ENCODE data around the gene ARAP3.

The ARAP3 gene

DNA sequence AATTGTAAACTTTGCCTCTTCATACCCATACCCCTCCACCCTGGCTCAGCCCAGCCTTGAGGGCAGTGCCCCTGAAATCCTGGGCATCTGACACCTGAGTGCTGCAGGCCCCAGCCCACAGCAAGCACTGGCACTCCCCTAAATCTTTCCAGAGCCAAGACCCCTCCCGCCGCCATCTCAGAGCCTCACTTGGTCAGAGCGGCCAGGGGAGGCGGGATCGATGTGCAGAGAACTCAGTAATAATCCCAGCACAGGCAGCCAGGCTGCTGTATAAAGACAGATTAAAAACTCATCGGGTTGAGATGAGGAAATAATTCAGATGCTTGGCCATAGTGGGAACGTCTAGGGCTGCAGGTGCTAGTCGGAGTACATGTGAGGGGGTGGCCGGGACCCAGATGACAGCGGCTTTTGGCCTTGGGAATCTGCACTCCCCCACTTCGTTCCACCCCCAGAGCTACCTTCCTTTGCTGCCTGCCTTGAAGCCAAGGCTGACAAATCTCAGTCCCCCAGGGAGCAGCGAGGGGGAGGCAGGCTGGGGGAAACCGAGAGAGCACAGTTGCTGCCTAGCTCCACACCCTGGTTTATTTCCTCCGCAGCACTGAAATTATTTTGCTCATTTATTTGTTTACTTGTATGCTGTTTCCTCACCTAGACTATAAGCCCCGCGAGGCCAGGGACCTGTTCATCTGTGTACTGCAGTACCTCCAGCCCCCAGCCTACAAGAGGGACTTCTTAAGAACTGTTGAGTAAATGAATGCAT is 19.5 kb upstream of the ARAP3 start:
- in situ Hi-C loops (cut with HindIII; ENCODE audit: low sequenced_read_pairs), result no loop called here

GRCh38 chr5:141697586-141697985 is 15.6 kb upstream of the ARAP3 start:
- in situ Hi-C loops (cut with HindIII; ENCODE audit: low sequenced_read_pairs), result loop anchor here (10.0 kb wide), 1 partner anchor 277 kb away; no protein-coding TSS in a partner anchor

DNA sequence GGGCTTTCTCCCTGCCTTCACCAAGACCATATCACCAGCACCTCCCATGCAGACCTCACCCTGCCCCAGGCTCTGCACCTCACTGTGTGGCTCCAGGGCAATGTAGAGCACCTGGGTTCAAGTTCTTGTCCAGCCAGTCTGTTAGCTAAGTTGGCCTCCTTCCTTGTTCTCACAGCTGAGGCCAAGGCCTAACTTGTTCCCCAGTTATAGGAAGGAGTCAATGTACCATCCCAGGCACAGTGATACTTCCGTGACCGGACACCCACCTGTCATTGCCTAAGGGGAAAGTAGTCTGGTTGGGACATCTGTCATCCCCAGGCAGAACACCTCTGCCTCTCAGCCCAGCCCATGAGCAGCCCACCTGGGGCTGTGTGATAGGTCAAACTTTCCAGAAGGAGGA is 14.4 kb upstream of the ARAP3 start:
- in situ Hi-C loops (cut with HindIII; ENCODE audit: low sequenced_read_pairs), result loop anchor here (10.0 kb wide), 1 partner anchor 278 kb away; no protein-coding TSS in a partner anchor

DNA sequence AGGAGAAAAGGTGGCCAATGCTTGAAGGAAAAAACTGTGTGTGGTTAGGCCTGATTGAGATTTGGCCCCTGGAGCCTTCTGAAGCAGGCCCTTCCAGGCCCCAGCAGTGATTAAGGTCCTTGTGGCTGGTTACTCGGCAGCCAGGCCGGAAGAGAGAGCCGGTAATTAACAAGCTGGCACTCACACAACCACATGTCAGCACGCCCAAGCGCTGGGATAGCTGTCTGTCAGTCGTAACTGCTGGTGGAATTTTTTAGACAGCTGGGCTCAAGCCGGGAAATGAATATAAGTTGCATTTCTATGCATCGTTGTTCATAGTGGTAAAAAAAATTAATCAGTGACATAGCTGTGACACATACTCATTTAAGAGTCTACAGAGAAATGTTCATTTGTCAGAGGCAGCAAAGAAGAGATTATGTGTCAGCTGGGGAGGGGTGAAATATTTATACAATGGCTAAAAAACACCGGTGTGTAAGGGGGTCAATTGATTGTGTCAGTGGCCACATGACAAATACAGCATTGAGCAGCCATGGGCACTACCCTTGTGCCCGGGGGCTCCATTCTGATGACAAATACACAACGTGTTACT is 13.7 kb upstream of the ARAP3 start:
- in situ Hi-C loops (cut with HindIII; ENCODE audit: low sequenced_read_pairs), result loop anchor here (10.0 kb wide), 1 partner anchor 279 kb away; no protein-coding TSS in a partner anchor

GRCh38 chr5:141694479-141694878 is 12.4 kb upstream of the ARAP3 start:
- in situ Hi-C loops (cut with HindIII; ENCODE audit: low sequenced_read_pairs), result loop anchor here (10.0 kb wide), 1 partner anchor 280 kb away; no protein-coding TSS in a partner anchor

DNA sequence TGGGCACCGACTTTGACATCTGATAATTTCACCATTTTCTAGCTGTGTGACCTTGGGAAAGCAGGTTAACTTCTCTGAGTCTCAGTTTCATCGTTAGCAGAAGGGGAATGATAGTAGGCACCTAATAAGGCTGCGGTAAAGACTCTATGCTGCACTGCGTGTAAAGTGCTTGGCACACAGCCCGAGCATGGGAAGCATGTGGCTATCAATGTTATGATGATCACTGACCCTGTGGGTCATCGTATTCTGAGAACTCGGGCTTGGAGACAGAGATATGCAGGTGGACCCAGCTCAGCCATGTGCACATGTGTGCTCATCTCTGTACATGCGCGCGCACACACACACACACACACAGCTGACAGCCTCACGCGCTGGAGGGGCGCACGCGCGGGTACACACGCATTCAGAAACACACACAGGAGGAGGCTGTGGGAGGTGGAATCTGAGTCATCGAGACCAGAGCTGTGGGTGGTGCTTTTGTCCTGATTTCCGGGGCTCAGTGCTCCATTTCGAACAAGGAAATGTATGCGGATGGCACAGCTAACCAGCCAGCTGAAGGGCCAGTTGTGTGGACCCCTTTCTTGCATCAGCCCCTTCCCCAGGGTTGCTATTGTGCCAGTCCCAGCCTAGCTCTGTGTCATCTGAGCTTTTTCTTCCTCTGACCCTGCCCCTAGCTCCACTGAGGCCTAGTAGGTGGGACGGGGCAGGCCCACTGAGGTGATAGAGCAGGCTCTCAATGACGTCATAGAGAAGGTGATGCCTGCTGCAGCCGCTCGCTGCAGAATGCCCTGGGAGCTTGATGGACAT is 11.1 kb upstream of the ARAP3 start:
- in situ Hi-C loops (cut with HindIII; ENCODE audit: low sequenced_read_pairs), result loop anchor here (10.0 kb wide), 1 partner anchor 282 kb away; no protein-coding TSS in a partner anchor

DNA sequence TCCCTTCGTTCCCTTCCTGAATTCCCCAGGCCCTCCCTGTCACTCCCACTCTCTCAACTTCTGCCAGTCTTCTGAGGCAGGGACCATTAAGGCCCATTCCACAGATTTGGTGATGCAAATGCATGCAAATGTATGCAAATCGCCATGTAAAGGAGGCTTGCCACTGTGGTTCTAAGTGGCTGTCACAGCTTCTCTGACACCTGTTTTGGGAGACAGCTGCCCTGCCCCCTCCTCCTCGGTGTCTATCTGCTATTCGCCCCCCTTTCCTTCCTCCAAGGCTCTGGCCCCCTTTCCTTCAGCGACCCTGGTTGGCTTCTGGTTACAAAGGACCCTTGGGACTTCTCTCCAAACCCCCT is 10.5 kb upstream of the ARAP3 start:
- in situ Hi-C loops (cut with HindIII; ENCODE audit: low sequenced_read_pairs), result loop anchor here (10.0 kb wide), 1 partner anchor 282 kb away; no protein-coding TSS in a partner anchor

DNA sequence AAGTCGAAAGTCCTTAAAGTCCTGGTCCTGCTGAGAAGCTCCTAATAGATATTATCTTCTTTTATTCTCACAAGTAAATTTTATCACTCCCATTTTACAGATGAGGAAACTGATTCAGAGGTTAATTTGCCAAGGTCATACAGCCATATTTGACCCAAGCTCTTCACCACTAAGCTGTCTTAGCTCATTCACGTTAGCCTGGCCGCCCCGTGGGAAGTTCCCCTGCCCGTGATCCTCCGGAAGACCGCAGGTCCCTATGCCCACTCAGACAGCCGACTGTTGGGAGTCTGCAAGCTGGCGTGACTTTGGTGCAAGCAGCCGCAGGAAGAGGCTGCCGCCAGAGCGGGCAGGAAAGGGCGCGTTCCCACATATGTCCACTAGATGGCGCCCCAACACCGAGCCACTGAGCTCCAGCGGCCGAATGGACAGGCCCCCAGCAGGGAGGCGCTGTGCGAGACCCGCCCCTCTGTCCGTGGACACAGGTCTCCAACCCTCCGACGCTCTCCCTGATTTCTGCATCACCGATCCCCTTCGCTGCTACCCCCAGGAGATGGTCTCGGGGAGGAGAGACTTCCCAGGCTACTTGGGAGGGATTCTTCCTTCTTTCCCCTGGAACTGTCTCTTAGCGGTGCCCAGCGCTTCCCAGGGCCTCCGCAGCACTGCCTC is 10.0 kb upstream of the ARAP3 start:
- in situ Hi-C loops (cut with HindIII; ENCODE audit: low sequenced_read_pairs), result loop anchor here (10.0 kb wide), 1 partner anchor 283 kb away; no protein-coding TSS in a partner anchor

DNA sequence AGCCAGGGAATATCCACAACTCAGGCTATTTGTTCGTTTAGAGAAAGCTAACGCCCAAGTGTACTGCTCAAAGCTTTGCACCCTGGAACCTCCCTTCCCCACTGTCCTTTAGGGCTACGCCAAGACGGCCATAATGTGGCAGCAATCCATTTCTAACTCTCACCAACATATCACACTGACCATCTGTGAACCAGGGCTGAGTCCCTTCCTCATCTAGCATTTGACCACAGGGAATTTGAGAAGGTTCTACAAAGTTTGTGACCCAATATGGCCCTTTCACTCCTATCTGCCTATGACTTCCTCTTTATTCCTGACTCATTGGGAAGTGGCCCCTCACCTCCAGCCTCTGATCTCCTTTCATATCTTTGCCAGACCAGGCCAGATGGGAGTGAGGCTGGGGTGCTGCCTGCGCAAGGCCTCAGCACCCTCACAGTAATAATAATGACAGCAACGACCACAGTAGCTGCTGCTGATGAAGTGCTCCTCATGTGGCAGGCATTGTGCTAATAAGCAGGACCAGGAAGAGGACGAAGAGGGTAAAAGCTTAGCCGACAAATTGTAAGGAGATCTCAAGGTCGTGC is 9.3 kb upstream of the ARAP3 start:
- in situ Hi-C loops (cut with HindIII; ENCODE audit: low sequenced_read_pairs), result loop anchor here (10.0 kb wide), 1 partner anchor 283 kb away; no protein-coding TSS in a partner anchor

- in situ Hi-C loops (cut with HindIII; ENCODE audit: low sequenced_read_pairs), result no loop called here
Measured at GRCh38 chr5:141686648-141687416, 4.8 kb upstream of the ARAP3 start.

DNA sequence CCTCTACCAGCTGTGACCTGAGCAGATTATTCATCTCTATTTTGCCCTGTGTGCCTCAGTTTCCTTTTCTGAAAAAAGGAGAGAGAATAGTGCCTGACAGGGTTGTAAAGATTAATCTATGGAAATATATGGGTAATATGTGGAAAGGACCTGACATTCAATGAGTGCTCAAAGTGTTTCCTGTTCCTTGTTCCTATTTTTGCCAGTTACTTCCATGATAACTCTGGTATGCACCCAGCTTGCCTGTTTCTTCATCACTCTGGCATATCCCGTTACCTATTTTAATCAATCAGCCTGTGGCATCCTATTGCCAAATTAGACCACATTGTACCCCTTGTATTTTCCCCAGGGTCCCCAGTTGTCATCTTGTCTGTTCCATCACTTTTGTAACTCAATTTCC is 3.6 kb upstream of the ARAP3 start:
- in situ Hi-C loops (cut with HindIII; ENCODE audit: low sequenced_read_pairs), result no loop called here

GRCh38 chr5:141683596-141684141 is 1.6 kb upstream of the ARAP3 start:
- in situ Hi-C loops (cut with HindIII; ENCODE audit: low sequenced_read_pairs), result loop anchor here (5.0 kb wide), 1 partner anchor 49 kb away; no protein-coding TSS in a partner anchor

DNA sequence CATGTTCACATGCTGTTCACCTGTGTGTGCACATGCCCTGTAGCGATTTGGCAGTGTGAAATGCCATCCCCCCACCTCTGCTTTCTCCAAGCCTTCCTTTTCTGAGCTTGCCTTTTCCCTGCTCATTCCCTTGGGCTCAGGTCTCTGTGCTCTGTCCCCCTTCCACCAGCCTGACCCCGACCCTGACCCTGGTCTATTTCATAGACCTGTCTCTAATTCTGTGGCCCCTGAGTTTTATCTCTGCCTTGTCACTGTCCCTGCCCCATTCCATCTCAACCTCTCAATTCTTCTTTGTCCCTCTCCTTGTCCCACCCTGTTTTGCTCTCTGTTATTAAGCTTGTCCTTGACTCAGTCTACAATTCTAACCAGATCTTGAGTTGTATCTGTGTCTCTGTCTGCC is 735 bp downstream of the ARAP3 start:
- in situ Hi-C loops (cut with HindIII; ENCODE audit: low sequenced_read_pairs), result loop anchor here (5.0 kb wide), 1 partner anchor 51 kb away; no protein-coding TSS in a partner anchor

DNA sequence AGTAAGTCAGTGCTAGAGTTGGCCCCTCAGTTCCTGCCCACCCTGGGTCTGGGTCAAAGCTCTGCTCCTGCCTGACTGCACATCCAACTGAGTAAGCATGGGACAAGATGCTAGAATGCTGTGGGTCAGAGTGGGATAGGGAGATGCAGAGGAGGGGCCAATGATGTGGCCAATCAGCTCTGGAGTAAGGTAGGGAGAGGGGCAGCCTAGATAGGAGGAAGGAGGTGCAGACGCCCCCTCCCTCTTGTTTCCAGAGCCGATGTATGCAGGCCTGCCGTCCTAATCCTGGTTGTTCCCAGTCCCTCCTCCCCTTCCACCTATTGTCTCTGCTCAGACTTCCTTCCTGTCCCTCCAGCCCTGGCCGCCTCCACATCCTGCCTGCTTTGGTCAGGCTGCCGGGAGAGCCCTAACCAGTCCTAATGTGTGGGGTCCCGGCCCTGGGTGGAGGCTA is 1.3 kb downstream of the ARAP3 start:
- in situ Hi-C loops (cut with HindIII; ENCODE audit: low sequenced_read_pairs), result loop anchor here (5.0 kb wide), 1 partner anchor 52 kb away; no protein-coding TSS in a partner anchor

DNA sequence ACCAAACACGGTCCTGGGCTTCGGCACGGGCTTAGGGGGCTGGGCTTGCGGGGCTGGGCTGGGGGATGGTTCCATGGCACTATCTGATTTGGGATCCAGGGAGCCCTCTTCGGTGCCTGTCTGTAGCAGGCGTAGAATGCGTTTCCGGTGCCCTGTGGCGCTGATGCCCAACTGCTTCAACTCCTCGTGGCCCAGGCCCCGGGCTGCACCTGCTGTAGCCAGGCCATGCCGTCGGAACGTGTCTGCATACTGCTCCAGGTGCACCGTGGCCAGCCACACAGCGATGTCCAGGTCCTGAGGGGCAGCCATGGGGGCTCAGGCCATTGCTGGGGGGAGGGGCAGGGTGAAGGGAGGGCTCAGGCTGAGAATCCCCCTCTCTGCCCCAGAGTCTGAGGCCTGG is 1.9 kb downstream of the ARAP3 start:
- in situ Hi-C loops (cut with HindIII; ENCODE audit: low sequenced_read_pairs), result loop anchor here (5.0 kb wide), 1 partner anchor 52 kb away; no protein-coding TSS in a partner anchor

DNA sequence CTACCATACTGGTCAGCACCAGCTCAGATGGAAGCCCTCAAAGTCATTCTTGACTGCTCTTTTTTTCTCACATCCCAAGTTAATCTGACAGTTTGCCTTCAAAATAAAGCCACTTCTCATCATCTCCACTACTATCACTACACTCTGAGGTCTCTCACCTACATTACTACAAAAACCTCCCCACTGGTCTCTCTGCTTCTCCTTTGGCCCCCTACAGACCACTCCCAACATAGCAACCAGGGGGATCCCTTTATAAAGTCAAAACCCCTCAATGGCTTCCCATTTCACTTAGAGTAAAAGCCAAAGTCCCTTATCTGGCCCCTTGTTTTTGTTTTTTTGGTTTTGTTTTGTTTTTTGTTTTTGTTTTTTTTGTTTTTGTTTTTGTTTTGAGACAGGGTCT is 4.6 kb downstream of the ARAP3 start:
- in situ Hi-C loops (cut with HindIII; ENCODE audit: low sequenced_read_pairs), result no loop called here

DNA sequence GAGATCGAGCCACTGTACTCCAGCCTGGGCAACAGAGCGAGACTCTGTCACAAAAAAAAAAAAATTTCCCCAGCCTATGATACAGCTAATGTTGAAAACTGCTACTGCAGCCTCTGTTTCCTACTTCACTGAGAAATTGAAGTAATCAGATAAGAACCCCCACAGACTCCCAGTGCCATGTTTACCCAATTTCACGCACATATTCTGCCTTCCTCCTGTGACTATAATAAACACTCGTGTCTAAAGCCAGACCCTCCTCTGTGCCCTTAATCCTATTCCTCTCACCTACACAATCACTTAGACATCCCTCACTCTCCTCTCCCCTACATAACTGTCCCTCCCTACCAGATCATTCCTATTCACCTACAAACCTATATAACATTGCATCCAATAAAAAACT is 6.4 kb downstream of the ARAP3 start:
- in situ Hi-C loops (cut with HindIII; ENCODE audit: low sequenced_read_pairs), result no loop called here

DNA sequence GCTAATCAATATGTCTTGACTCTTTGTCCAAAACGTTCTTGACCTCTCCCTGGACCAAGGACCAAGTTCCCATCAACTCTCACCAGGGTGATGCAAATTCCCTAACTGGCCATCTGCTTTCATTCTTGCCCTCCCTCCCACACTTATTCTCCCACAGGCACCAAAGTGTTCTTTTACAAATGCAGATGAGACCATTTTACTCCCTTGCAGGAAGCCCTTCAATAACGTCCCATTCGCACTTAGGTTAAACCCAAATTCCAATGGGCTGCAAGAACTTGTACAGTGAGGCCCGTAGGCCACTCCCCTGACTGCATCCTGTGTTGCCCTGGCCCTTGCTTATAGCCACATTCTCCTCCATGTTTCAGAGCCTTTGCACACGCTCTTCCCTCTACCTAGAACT is 7.3 kb downstream of the ARAP3 start:
- in situ Hi-C loops (cut with HindIII; ENCODE audit: low sequenced_read_pairs), result no loop called here
